Fibroblast of skin of left quadriceps (primary cell): Measurements from ENCODE around the gene PLB1.

Experiments
- DNase-seq, 2 experiments: peaks; one replicate each; pipeline ENCODE4 v3.0.0-alpha.2; 2013; ENCODE audit warnings: low read depth in 2 of 2

Gene PLB1

GRCh38 chr2:28495551-28496250 lies at the start of gene PLB1:
PLB1 (plus strand) TSS chr2:28496060; CDS start chr2:28496115, 55 bp downstream.
- DNase-seq: no peak

GRCh38 chr2:28446531-28446930 lies 49.3 kb upstream of the PLB1 start:
- no peak for DNase-seq

- DNase-seq: no peak
These were observed 48.8 kb upstream of the PLB1 start for GRCh38 chr2:28447086-28447485.

GRCh38 chr2:28447943-28448792 lies 47.7 kb upstream of the PLB1 start:
- peak; percentile 72 to 75 for DNase-seq

GRCh38 chr2:28448793-28449100 lies 47.1 kb upstream of the PLB1 start:
- DNase-seq: no peak

- no peak for DNase-seq
These were observed 46.8 kb upstream of the PLB1 start for GRCh38 chr2:28449126-28449487.

GRCh38 chr2:28449488-28450395 lies 46.1 kb upstream of the PLB1 start:
- DNase-seq: no peak

GRCh38 chr2:28450901-28451565 lies 44.8 kb upstream of the PLB1 start:
- no peak for DNase-seq

GRCh38 chr2:28451793-28452533 lies 43.9 kb upstream of the PLB1 start:
- no peak for DNase-seq

- DNase-seq: no peak
These were observed 43.3 kb upstream of the PLB1 start for GRCh38 chr2:28452534-28453081.

- no peak for DNase-seq
These were observed 42.5 kb upstream of the PLB1 start for GRCh38 chr2:28453396-28453795.

GRCh38 chr2:28454016-28454930 lies 41.6 kb upstream of the PLB1 start:
- no peak for DNase-seq

- DNase-seq: no peak
These were observed 38.6 kb upstream of the PLB1 start for GRCh38 chr2:28457237-28457636.

- no peak for DNase-seq
These were observed 34.8 kb upstream of the PLB1 start for GRCh38 chr2:28461056-28461455.

GRCh38 chr2:28462122-28462521 lies 33.7 kb upstream of the PLB1 start:
- DNase-seq: no peak

GRCh38 chr2:28463211-28463816 lies 32.5 kb upstream of the PLB1 start:
- DNase-seq: no peak

GRCh38 chr2:28463893-28464292 lies 32.0 kb upstream of the PLB1 start:
- no peak for DNase-seq

GRCh38 chr2:28465148-28465885 lies 30.5 kb upstream of the PLB1 start:
- no peak for DNase-seq

- peak; percentile 18 to 21 for DNase-seq
These were observed 26.6 kb upstream of the PLB1 start for GRCh38 chr2:28469304-28469703.
